SU-DHL-6 (cell line): ENCODE data around the gene ARSD.

Experiments
- H2AFZ ChIP-seq: fragments of 200-600 bp; sonication (generic); 2 replicates; pipeline ENCODE4 v1.6.1; 2014; ENCODE audit warnings: low read depth, mild to moderate bottlenecking, moderate library complexity, mixed read lengths, antibody characterized with exemption, low read length; ENCODE audit not compliant: severe bottlenecking
- H3F3A ChIP-seq: fragments of 200-600 bp; shearing (Covaris generic); 2 replicates; pipeline ENCODE4 v1.6.0; 2016; ENCODE audit warnings: antibody characterized with exemption, mild to moderate bottlenecking; ENCODE audit not compliant: insufficient read depth
- H3K27ac ChIP-seq: fragments of 200-600 bp; sonication (generic); 2 replicates; pipeline ENCODE4 v1.5.1; 2016; ENCODE audit warnings: low read depth, mild to moderate bottlenecking, low read length, moderate library complexity, mixed read lengths
- H3K27me3 ChIP-seq: fragments of 200-600 bp; sonication (generic), shearing (Covaris generic); 2 replicates; pipeline ENCODE4 v1.6.0; 2014; ENCODE audit warnings: mild to moderate bottlenecking, low read length
- H3K36me3 ChIP-seq: fragments of 200-600 bp; sonication (generic); 2 replicates; pipeline ENCODE4 v1.6.1; 2014; ENCODE audit warnings: mild to moderate bottlenecking, low read length, mixed read lengths
- H3K4me2 ChIP-seq: fragments of 300-600, 200-600 bp; shearing (Covaris generic), sonication (generic); 2 replicates; pipeline ENCODE4 v1.6.0; 2014; ENCODE audit warnings: low read length, low read depth, mild to moderate bottlenecking; ENCODE audit not compliant: poor library complexity, severe bottlenecking
- H3K4me3 ChIP-seq: fragments of 200-600 bp; sonication (generic); 2 replicates; pipeline ENCODE4 v1.5.1; 2014; ENCODE audit warnings: antibody characterized with exemption, low read length, mild to moderate bottlenecking, mixed read lengths; ENCODE audit not compliant: insufficient read depth, poor library complexity, severe bottlenecking
- H3K79me2 ChIP-seq: fragments of 200-600 bp; sonication (generic); 2 replicates; pipeline ENCODE4 v1.6.1; 2014; ENCODE audit warnings: mild to moderate bottlenecking, low read length, moderate library complexity; ENCODE audit not compliant: insufficient read depth
- H3K9ac ChIP-seq: fragments of 200-600 bp; sonication (generic); 2 replicates; pipeline ENCODE4 v1.7.0; 2014; ENCODE audit warnings: mild to moderate bottlenecking, low read length
- H3K9me2 ChIP-seq: fragments of 200-600 bp; sonication (generic); replicated peaks from 2 replicates; pipeline ENCODE4 v1.6.1; 2014; ENCODE audit warnings: low read length; ENCODE audit not compliant: insufficient read depth
- H3K9me3 ChIP-seq: fragments of 200-600 bp; sonication (generic); 2 replicates; pipeline ENCODE4 v1.6.1; 2014; ENCODE audit warnings: low read length, mixed read lengths; ENCODE audit not compliant: insufficient read depth
- H4K20me1 ChIP-seq: fragments of 200-600 bp; sonication (generic); 2 replicates; pipeline ENCODE4 v1.6.1; 2014; ENCODE audit warnings: low read depth, mild to moderate bottlenecking, antibody characterized with exemption, low read length, moderate library complexity, mixed read lengths
- EZH2phosphoT487 ChIP-seq: fragments of 200-600 bp; sonication (generic), shearing (Covaris generic); conservative IDR thresholded peaks from 2 replicates; pipeline ENCODE4 v1.6.1; 2018; ENCODE audit warnings: mild to moderate bottlenecking, antibody characterized with exemption, low read length, moderate library complexity, mixed read lengths
- TF ChIP-seq, protein P1 (sequence below): fragments of 200-600 bp; sonication (generic); IDR thresholded peaks from one replicate; pipeline ENCODE4 v1.5.1; 2017; ENCODE audit warnings: antibody characterized with exemption, mild to moderate bottlenecking, low read length, moderate library complexity; ENCODE audit not compliant: insufficient read depth, poor library complexity, severe bottlenecking

Gene ARSD

DNA sequence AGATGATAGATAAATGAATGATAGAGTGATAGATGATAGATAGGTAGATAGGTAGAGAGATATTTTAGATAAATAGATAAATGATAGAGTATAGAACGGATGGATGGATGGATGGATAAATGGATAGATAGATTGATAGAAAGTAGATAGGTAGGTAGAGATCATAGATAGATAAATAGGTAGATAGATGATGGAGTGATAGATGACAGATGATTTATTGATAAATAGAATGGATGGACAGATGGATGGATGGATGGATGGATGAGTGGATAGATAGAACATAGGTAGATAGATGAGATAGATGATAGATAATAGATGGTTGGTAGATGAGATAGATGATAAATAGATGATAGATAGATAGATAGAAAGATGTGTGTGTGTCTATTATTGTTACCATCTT lies 49.5 kb downstream of the ARSD start:
- H4K20me1 ChIP-seq, result no peaks in the 10 kb centered on the region
- H3K79me2 ChIP-seq, result no peaks in the 10 kb centered on the region
- TF ChIP-seq, protein P1, sequence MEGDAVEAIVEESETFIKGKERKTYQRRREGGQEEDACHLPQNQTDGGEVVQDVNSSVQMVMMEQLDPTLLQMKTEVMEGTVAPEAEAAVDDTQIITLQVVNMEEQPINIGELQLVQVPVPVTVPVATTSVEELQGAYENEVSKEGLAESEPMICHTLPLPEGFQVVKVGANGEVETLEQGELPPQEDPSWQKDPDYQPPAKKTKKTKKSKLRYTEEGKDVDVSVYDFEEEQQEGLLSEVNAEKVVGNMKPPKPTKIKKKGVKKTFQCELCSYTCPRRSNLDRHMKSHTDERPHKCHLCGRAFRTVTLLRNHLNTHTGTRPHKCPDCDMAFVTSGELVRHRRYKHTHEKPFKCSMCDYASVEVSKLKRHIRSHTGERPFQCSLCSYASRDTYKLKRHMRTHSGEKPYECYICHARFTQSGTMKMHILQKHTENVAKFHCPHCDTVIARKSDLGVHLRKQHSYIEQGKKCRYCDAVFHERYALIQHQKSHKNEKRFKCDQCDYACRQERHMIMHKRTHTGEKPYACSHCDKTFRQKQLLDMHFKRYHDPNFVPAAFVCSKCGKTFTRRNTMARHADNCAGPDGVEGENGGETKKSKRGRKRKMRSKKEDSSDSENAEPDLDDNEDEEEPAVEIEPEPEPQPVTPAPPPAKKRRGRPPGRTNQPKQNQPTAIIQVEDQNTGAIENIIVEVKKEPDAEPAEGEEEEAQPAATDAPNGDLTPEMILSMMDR, result no peak
- no peak for TF ChIP-seq EZH2phosphoT487
- no peak overlapping the region for H3K9ac ChIP-seq
- no peaks in the 10 kb centered on the region for H3K9me3 ChIP-seq
- H3K27me3 ChIP-seq, result no peaks in the 10 kb centered on the region
- no peak overlapping the region for H3K4me3 ChIP-seq
- no peaks in the 10 kb centered on the region for H3K9me2 ChIP-seq
- H3K4me2 ChIP-seq, result no peak overlapping the region
- H3K36me3 ChIP-seq, result no peaks in the 10 kb centered on the region
- H3F3A ChIP-seq, result no peaks in the 10 kb centered on the region
- no peak overlapping the region for H2AFZ ChIP-seq
- H3K27ac ChIP-seq, result no peak overlapping the region

DNA sequence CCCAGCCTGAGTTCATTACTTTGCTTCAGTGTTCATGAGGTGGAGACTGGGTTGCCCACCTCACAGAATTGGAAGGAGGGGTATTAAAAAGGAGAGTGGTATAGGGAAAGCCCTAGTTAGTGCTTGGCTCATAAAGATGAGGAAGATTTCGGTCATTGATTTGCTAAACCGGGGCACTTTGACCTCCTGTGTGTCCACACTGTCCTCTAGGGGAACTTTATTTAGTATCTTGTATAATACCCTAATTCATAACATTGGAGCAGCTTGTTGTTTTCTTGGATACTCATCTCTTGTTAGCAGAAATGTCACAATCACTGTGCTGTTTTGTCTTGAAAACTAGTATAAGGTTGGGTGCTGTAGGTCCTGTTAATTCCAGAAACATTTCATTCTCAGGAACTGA lies 50.6 kb downstream of the ARSD start:
- Histone ChIP-seq H3K79me2 (no peaks in the 10 kb centered on the region), H3F3A (no peaks in the 10 kb centered on the region), H3K27ac (no peak overlapping the region), H3K4me3 (no peak overlapping the region), H3K4me2 (no peak overlapping the region), H3K9me3 (no peaks in the 10 kb centered on the region), H3K9ac (no peak overlapping the region), H4K20me1 (no peaks in the 10 kb centered on the region), H3K9me2 (no peaks in the 10 kb centered on the region), H3K36me3 (no peaks in the 10 kb centered on the region), H3K27me3 (no peaks in the 10 kb centered on the region), H2AFZ (no peak overlapping the region)
- TF ChIP-seq EZH2phosphoT487, result no peak
- TF ChIP-seq, protein P1, result no peak

DNA sequence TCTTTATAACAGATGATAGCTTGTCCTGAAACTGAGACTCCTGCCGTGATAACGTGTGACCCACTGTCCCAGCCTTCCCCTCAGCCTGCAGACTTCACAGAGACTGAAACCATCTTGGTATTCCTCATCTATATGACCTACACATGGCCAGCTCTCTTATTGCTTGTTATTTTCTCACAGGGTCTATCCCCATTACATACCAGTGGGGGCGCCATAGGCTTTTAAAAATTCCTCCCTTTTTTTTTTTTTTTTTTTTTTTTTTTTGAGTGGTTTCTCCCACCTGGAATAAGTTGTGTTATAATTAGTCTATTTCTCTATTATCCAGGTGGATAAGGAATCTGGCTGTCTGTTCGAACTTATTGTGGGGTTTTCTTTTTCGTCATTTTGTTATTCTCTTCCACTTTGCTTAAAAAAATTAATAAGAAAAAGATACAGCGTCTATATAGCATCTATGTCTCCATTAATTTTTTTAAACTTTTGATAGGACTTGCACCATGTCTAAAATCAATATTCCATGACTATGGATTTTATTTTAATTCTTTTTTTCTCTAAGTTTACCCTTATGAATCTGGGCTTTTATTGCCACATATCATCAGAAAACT lies 53.2 kb downstream of the ARSD start:
- no peak for TF ChIP-seq EZH2phosphoT487
- TF ChIP-seq, protein P1, result no peak
- H3K4me2 ChIP-seq, result no peak overlapping the region

More for the DNA sequence above, 53.2 kb downstream of the ARSD start:
- Histone ChIP-seq H3K9ac (no peak overlapping the region), H3K27me3 (no peaks in the 10 kb centered on the region), H3K27ac (no peak overlapping the region), H3K79me2 (no peaks in the 10 kb centered on the region), H3K9me3 (no peaks in the 10 kb centered on the region), H3K36me3 (no peaks in the 10 kb centered on the region), H3F3A (no peaks in the 10 kb centered on the region), H2AFZ (no peak overlapping the region), H4K20me1 (no peaks in the 10 kb centered on the region), H3K4me3 (no peak overlapping the region), H3K9me2 (no peaks in the 10 kb centered on the region)
